ENCODE data around the gene EXOC7.
A peak's percentile ranks its signal among the peaks of the same experiment; 100 is the strongest.

Gene EXOC7

GRCh38 chr17:76137351-76138233 lies 34.0 kb upstream of the EXOC7 start:
- no peak overlapping the region for H3K4me3 ChIP-seq (ENCODE audit: low read depth, low read length)
- TF ChIP-seq CTCF (IDR thresholded peaks at IDR 0.05; ENCODE audit: control insufficient read depth, extremely low read depth, insufficient read depth) = no peak
- DNase-seq (ENCODE audit: low read depth) = no peak

- TF ChIP-seq CTCF (IDR thresholded peaks at IDR 0.05; ENCODE audit: control insufficient read depth, extremely low read depth, insufficient read depth) = no peak
- no peak overlapping the region for H3K4me3 ChIP-seq (ENCODE audit: low read depth, low read length)
- DNase-seq (ENCODE audit: low read depth) = no peak
These were observed 33.4 kb upstream of the EXOC7 start for GRCh38 chr17:76137001-76137350.

GRCh38 chr17:76136276-76137000 lies 32.9 kb upstream of the EXOC7 start:
- no peak for TF ChIP-seq CTCF (IDR thresholded peaks at IDR 0.05; ENCODE audit: control insufficient read depth, extremely low read depth, insufficient read depth)
- H3K4me3 ChIP-seq (ENCODE audit: low read depth, low read length) = no peak overlapping the region
- no peak for DNase-seq (ENCODE audit: low read depth)

GRCh38 chr17:76135810-76136188 lies 32.2 kb upstream of the EXOC7 start:
- no peak overlapping the region for H3K4me3 ChIP-seq (ENCODE audit: low read depth, low read length)
- no peak for TF ChIP-seq CTCF (IDR thresholded peaks at IDR 0.05; ENCODE audit: control insufficient read depth, extremely low read depth, insufficient read depth)
- no peak for DNase-seq (ENCODE audit: low read depth)

GRCh38 chr17:76134911-76135809 lies 31.6 kb upstream of the EXOC7 start:
- DNase-seq (ENCODE audit: low read depth) = no peak
- no peak for TF ChIP-seq CTCF (IDR thresholded peaks at IDR 0.05; ENCODE audit: control insufficient read depth, extremely low read depth, insufficient read depth)
- no peak overlapping the region for H3K4me3 ChIP-seq (ENCODE audit: low read depth, low read length)

GRCh38 chr17:76132574-76133338 lies 29.2 kb upstream of the EXOC7 start:
- peak; percentile 24; the same call in 1 of the 2 replicates for TF ChIP-seq CTCF (IDR thresholded peaks at IDR 0.05; ENCODE audit: control insufficient read depth, extremely low read depth, insufficient read depth)
- DNase-seq (ENCODE audit: low read depth) = peak; percentile 82
- H3K4me3 ChIP-seq (ENCODE audit: low read depth, low read length) = peak overlapping the region; percentile 3
